HG03439 (cell line): ENCODE results near the gene VBP1.
"Not testable (repeated sequence)": the region's sequence is repeated elsewhere in the genome, so short reads cannot be mapped to it uniquely, and the experiment has no call there.

Experiments used
- ATAC-seq: cut with Tn5 transposase; IDR thresholded peaks from one replicate; pipeline ENCODE4 v1.9.1; 2021; ENCODE audit warnings: mild to moderate bottlenecking, moderate library complexity; ENCODE audit not compliant: unreplicated experiment

Gene VBP1, protein sequence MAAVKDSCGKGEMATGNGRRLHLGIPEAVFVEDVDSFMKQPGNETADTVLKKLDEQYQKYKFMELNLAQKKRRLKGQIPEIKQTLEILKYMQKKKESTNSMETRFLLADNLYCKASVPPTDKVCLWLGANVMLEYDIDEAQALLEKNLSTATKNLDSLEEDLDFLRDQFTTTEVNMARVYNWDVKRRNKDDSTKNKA

DNA sequence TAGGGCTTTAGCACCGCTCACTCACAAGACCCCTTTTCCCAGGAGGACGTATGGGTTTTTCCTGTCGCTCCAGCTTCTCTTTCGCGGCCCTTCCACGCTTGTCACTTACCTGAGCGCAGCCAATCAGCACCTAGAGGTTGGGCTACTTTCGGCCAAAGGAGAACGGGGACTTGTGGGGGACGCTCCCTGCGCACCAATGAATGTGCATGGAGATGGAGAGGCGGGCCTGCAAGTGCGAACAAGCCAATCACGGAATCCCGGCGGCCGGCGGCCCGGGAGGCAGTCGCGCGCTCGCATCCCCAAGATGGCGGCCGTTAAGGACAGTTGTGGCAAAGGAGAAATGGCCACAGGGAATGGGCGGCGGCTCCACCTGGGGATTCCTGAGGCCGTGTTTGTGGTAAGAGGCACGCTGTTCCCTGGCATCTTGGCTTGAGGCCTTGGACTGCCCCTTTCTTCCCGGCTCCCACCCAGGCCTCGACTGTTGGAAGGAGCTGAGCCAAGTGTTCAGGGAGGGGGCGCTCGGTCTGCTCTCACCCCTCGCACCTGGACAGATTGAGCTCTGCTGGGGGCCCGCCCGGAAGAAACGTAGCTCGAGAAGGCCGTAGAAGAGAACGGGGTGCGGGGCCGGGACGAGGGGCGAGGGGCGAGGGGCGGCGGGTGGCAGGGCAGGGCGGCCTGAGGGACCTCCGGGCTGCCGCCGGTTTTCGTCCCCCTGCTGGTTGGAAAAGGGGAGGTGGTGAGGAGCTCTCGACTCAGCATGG lies at the start of gene VBP1:
VBP1 (plus strand) TSS at position 282 of the 761 bp plus-strand sequence; CDS start at position 305, 23 bp downstream.
- peak; percentile 97 for ATAC-seq

- ATAC-seq = no peak
These were observed 46.4 kb upstream of the VBP1 start for GRCh38 chrX:155169881-155170280.

GRCh38 chrX:155179346-155179997 lies 36.8 kb upstream of the VBP1 start:
- no peak for ATAC-seq

GRCh38 chrX:155188786-155189185 lies 27.5 kb upstream of the VBP1 start:
- ATAC-seq = no peak

DNA sequence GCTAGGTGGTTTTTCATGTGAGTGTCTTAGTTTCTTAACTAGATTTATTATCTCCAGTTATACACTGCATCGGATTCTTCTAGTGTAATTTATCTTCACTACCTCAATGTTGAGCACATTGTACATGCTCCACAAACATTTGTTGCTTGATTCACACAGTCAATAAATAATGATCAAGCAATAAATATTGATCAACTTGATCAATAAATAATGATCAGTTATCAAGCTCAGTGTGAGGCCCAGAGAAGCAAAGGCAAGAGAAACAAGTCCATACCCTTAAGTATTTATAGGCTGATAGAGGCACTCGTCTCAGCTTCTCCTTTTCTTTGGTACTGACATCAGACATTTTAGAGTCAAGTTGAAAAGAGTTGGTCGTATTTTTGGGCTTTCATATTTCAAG lies 5.1 kb upstream of the VBP1 start:
- ATAC-seq = no peak

GRCh38 chrX:155213731-155214130 lies 2.5 kb upstream of the VBP1 start:
- no peak for ATAC-seq

DNA sequence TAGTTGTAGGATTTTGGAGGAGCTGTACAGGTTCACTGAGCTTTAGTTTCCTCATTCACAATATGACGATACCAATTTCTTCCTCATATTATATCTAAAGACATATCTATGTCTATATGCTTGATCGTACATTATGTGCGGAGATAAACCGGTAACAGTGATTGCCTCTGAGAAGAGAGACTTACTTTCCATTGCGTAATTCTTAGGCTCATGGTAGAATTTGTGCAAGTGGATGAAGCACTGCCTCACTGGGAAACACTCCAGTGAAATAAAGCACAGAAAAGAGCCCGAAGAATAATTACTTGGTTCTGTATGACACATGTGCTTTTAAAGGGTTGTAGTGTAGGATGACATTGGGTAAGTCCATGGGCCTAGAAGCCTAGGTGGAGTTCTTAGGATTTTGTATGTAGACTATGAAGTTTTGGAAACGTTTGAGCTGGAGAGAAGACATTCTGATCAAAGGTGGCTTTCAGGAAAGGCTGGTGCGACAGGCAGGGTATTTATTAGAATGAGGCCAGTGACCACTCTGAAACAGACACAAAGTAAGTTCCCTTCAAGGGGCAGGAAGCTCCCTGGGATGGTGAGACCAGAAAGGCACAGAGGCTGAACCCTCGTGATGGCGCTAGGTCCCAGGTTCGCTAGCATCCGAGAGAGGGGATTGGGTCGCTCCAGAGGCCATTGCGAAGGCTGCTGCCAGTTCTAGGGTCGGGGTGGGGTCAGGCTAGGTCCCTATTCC lies 649 bp upstream of the VBP1 start:
- ATAC-seq = peak; percentile 44

DNA sequence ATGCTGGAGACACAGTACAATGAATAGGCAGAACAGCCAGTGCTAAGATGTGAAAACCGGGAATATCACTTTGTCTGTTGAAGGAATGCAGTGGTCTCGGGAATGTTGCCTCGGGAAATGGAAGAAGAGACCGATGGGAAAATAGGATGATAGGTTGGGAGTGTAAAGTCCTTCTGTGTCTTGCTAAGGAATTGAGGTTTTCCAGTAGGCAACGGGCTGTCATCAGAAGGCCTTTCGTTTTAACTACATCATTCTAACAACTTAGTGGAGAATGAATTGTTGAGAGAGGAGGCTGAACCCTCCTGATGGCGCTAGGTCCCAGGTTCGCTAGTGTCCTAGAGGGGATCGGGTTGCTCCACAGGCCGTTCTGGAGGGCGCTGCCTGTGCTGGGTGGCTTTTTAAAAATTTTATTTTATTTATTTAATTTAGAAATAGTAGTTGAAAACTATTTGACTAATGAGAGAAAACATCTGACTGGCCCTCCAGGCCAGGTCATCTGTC lies 730 bp downstream of the VBP1 start:
- ATAC-seq = peak; percentile 26

DNA sequence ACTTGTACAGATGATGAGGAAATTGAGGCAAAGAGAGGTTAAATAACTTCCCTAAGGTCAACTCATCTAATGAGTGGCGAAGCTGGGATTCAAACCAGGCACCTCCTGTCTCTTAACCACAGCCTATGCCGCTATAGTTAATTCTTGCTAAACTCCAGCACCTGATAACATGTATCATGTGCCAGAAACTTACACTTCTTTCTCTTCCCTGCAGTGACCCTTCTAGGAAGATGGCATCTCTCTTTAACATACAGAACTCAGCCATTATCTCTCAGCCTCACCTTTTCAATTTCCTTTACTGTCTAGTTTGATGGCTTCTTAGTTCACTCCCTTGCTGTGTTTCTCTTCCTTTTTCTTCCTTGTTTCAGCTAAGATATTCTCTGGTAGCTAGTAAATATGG lies 2.5 kb downstream of the VBP1 start:
- ATAC-seq = no peak

DNA sequence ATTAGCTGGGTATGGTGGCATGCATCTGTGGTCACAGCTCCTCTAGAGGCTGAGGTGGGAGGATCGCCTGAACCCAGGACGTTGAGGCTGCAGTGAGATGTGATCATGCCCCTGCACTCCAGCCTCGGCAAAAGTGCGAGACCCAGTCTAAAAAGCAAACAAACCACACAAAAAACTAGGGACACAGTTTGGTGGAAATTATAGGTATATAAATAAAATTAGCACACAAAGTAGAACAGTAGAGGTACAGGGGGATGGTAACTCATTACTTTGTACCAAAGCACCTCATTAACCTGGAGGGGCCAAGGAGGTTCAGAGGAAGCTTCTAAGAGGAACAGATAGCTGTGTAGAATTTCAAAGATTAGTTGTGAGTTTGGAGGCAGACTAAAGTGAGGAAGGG lies 5.1 kb downstream of the VBP1 start:
- no peak for ATAC-seq

DNA sequence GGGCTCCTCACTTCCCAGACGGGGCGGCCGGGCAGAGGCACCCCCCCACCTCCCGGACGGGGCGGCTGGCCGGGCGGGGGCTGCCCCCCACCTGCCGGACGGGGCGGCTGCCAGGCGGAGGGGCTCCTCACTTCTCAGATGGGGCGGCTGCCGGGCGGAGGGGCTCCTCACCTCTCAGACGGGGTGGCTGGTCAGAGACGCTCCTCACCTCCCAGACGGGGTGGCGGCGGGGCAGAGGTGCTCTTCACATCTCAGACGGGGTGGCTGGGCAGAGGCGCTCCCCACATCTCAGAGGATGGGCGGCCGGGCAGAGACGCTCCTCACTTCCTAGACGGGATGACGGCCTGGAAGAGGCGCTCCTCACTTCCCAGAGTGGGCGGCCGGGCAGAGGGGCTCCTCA lies 7.5 kb downstream of the VBP1 start:
- ATAC-seq = not testable (repeated sequence)

GRCh38 chrX:155225774-155226173 lies 9.5 kb downstream of the VBP1 start:
- no peak for ATAC-seq

DNA sequence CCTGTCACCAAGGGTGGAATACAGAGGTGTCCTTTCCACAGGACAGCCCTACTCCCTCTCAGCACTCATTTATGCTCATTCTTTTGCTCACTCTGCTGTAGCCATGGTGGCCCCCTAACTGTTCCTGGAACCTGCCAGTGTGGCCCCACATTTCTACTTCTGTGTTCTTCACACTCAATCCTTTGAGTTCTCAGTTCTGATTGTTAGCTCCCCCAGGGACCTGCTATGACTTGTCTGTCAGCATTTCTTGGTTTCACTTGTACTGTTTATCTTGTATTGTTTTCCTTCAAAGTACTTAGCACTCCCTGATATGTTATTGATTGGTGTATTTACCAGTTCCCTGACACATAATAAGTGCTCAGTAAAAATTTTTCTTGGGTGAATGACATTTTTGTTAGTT lies 14.9 kb downstream of the VBP1 start:
- peak; percentile 91 for ATAC-seq

DNA sequence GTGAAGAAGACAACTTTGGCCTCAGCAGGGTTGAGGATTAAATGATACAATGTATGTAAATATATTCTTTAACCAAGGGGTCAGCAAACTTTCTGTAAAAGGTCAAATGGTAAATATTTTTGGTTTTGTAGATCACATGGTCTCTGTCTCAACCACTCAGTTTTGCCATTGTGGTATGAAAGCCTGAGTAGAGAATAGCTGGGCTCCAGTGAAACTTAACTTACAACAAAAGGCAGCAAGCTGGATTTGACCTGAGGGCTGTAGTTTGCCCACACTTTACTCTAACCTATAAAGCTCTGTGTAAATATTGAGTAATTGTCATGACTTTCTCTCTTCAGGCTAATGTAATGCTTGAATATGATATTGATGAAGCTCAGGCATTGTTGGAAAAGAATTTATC lies 19.6 kb downstream of the VBP1 start:
- no peak for ATAC-seq

- no peak for ATAC-seq
These were observed 21.5 kb downstream of the VBP1 start for GRCh38 chrX:155237719-155238118.

GRCh38 chrX:155242300-155242699 lies 26.0 kb downstream of the VBP1 start:
- ATAC-seq = no peak

GRCh38 chrX:155246748-155247147 lies 30.5 kb downstream of the VBP1 start:
- ATAC-seq = no peak

DNA sequence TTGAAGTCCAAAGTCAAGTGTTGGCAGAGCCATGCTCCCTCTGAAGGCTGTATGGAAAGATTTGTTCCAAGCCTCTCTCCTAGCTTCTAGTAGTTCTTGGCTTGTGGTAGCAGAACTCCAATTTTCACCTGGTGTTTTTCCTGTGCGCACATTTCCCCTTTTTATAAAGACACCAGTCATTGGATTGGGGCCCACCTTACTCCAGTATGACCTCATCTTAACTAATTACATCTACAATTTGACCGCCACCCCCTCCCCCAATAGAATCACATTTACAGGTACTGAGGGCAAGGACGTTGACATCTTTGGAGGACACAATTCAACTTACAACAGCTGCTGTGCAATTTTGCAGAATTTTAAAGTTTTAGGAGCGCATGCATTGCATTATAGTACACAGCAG lies 31.2 kb downstream of the VBP1 start:
- no peak for ATAC-seq

DNA sequence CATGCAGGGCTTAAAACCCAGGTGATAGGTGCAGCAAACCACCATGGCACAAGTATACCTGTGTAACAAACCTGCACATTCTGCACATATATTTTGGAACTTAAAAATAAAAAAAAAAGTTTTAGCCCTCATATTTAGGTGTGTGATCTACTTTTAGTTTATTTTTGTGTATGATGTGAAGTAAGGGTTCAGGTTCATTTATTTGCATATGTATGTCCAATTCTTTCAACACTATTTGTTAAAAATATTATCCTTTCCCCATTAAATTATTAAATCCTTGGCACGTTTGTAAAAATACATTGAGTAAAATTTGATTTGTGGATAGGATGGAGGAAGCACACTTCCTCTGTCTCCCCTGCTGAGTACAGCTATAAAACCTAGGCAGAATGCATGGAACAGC lies 35.1 kb downstream of the VBP1 start:
- no peak for ATAC-seq

DNA sequence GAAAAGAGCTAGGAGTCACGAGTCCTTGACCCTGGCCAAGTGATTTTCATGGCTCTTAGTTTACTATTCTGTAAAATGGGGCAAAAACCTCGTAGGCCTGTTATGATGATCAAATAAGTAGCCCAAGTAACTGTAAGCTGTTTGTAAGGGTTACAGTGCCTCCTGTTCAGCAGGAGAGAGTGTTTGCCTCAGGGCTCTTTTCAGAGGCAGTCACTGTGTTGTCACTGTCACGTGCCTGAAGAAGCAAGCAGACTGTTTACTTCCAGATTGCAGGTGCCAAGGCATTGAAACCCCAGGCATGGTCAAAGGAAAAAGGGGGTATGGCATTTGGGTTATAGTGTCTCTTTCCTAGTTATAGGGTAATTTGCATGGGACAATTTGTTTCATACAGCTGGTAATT lies 43.5 kb downstream of the VBP1 start:
- no peak for ATAC-seq
